ENCODE data around the gene PRXL2A. TPM values are rescaled to one million over a fixed set of nuclear protein-coding genes. Genes with fewer than 3 reads are reported as not detected.
"Not testable (repeated sequence)": the region's sequence is repeated elsewhere in the genome, so short reads cannot be mapped to it uniquely, and the experiment has no call there.

The PRXL2A gene
- total and polyA plus RNA-seq, 4 donors = 69.7 to 161 (median 137) TPM

GRCh38 chr10:80416479-80417098 is 8.2 kb downstream of the PRXL2A start:
- Histone ChIP-seq H3K36me3 (ENCODE audit: control insufficient read depth, insufficient read depth, low read length) (peaks cover 15% of the 10 kb centered on the region), H3K27me3 (ENCODE audit: control insufficient read depth, insufficient read depth, low read length) (no peaks in the 10 kb centered on the region), H3K27ac (ENCODE audit: low read depth, low read length) (peak overlapping the region; percentile 74), H3K9me3 (ENCODE audit: control insufficient read depth, insufficient read depth, low read length) (no peaks in the 10 kb centered on the region), H3K4me1 (ENCODE audit: control insufficient read depth, insufficient read depth, low read length) (peaks cover 43% of the 10 kb centered on the region), H3K4me3 (ENCODE audit: low read depth, low read length) (no peak overlapping the region)
- DNase-seq (ENCODE audit: low read depth in 4 of 6, low spot score in 6 of 6) = peak in 5 of 6 donors; percentile 48 to 87 (median 63)
- 42% methylated on average over 9 of the region's 15 CpGs for WGBS (ENCODE audit: insufficient coverage)

DNA sequence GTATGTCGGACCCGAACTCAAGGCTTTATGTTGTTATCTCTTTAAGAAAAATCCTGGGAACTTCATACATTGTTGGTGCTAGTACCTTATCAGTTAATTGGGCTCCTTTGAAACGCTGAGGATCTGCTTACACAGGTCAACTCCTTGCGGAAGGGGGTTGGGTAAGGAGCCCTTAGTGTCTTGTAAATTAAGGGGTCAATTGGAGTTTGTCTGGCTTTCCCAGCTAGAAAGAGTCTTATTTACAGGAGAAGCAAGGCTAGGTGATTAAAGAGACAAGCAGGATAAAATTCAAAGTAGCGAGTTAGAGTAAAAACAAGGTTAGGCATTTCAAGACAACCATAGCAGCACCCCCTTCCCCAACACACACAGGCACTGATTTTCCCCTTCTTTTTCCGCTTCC is 8.9 kb downstream of the PRXL2A start:
- no CpG with 5 or more reads among the region's 6 CpGs for WGBS (ENCODE audit: insufficient coverage)
- not testable (repeated sequence) for H3K4me3 ChIP-seq (ENCODE audit: low read depth, low read length); H3K9me3 ChIP-seq (ENCODE audit: control insufficient read depth, insufficient read depth, low read length); H3K27ac ChIP-seq (ENCODE audit: low read depth, low read length); H3K27me3 ChIP-seq (ENCODE audit: control insufficient read depth, insufficient read depth, low read length); DNase-seq (ENCODE audit: low read depth in 4 of 6, low spot score in 6 of 6)
- Histone ChIP-seq H3K36me3 (ENCODE audit: control insufficient read depth, insufficient read depth, low read length) (peaks cover 16% of the 10 kb centered on the region), H3K4me1 (ENCODE audit: control insufficient read depth, insufficient read depth, low read length) (peaks cover 38% of the 10 kb centered on the region)

DNA sequence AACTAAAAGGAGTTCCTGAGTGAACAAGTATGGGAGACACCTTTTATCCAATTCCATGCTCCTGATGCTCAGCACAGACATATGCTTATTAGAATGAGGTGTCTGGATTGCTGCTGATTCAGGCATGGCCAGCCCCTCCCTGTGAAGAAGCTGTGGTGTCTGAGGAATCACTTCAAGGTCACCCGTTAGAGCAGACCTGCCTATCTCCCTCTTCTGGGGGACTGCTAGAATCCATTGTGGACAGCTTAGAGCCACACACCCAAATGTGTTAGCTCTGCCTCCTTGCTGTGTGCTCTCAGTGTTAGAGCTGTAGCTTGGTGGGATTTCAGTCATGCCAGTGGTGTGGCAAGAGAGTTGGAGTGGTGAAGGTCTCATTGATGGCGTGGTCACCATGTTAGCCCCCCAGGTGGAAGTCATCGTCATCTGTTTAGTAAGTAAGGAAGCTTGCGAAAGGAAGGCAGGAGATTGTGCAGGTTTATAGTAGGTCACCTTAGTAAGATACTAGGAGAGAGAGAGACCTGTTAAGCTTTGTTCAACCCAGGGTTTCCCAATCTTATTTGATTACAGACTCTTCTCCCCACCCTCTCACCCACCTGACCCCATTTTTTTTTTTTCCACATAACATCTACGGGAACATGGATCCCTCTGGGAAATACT is 12.8 kb downstream of the PRXL2A start:
- no peaks in the 10 kb centered on the region for H3K27me3 ChIP-seq (ENCODE audit: control insufficient read depth, insufficient read depth, low read length)
- H3K36me3 ChIP-seq (ENCODE audit: control insufficient read depth, insufficient read depth, low read length) = peaks cover 32% of the 10 kb centered on the region
- H3K4me1 ChIP-seq (ENCODE audit: control insufficient read depth, insufficient read depth, low read length) = peaks cover 7% of the 10 kb centered on the region
- no peak for DNase-seq (ENCODE audit: low read depth in 4 of 6, low spot score in 6 of 6)
- no peak overlapping the region for H3K4me3 ChIP-seq (ENCODE audit: low read depth, low read length)
- no peaks in the 10 kb centered on the region for H3K9me3 ChIP-seq (ENCODE audit: control insufficient read depth, insufficient read depth, low read length)
- 79% methylated on average over 3 of the region's 5 CpGs for WGBS (ENCODE audit: insufficient coverage)
- no peak overlapping the region for H3K27ac ChIP-seq (ENCODE audit: low read depth, low read length)

- Histone ChIP-seq H3K4me1 (ENCODE audit: control insufficient read depth, insufficient read depth, low read length) (no peaks in the 10 kb centered on the region), H3K27me3 (ENCODE audit: control insufficient read depth, insufficient read depth, low read length) (no peaks in the 10 kb centered on the region), H3K27ac (ENCODE audit: low read depth, low read length) (no peak overlapping the region), H3K4me3 (ENCODE audit: low read depth, low read length) (no peak overlapping the region), H3K9me3 (ENCODE audit: control insufficient read depth, insufficient read depth, low read length) (no peaks in the 10 kb centered on the region), H3K36me3 (ENCODE audit: control insufficient read depth, insufficient read depth, low read length) (peaks cover 37% of the 10 kb centered on the region)
- DNase-seq (ENCODE audit: low read depth in 4 of 6, low spot score in 6 of 6) = no peak
- 100% methylated on average over 1 of the region's 8 CpGs for WGBS (ENCODE audit: insufficient coverage)
Measured at GRCh38 chr10:80421707-80422536, 13.6 kb downstream of the PRXL2A start.

DNA sequence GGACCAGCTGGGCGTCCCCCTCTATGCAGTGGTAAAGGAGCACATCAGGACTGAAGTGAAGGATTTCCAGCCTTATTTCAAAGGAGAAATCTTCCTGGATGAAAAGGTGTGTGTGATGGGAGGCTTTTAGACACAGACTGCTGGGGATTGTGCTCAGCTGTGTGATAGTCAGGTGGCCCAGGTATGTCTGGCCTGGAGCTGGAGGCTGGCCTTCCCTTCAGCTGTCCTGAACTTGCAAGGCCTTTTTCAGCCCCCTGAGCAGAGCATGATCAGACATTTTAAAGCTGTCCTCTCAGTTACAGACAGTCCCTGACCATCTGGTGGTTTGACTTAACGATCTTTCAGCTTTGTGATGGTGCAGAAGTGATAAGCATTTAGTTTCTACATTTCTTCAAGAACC is 17.6 kb downstream of the PRXL2A start:
- Histone ChIP-seq H3K27me3 (ENCODE audit: control insufficient read depth, insufficient read depth, low read length) (no peaks in the 10 kb centered on the region), H3K36me3 (ENCODE audit: control insufficient read depth, insufficient read depth, low read length) (peaks cover 64% of the 10 kb centered on the region)
- no peak for DNase-seq (ENCODE audit: low read depth in 4 of 6, low spot score in 6 of 6)

GRCh38 chr10:80427541-80427940 is 19.2 kb downstream of the PRXL2A start:
- 100% methylated on average over 2 of the region's 2 CpGs for WGBS (ENCODE audit: insufficient coverage)
- no peaks in the 10 kb centered on the region for H3K9me3 ChIP-seq (ENCODE audit: control insufficient read depth, insufficient read depth, low read length)
- H3K27me3 ChIP-seq (ENCODE audit: control insufficient read depth, insufficient read depth, low read length) = no peaks in the 10 kb centered on the region
- no peak overlapping the region for H3K27ac ChIP-seq (ENCODE audit: low read depth, low read length)
- H3K4me1 ChIP-seq (ENCODE audit: control insufficient read depth, insufficient read depth, low read length) = no peaks in the 10 kb centered on the region
- DNase-seq (ENCODE audit: low read depth in 4 of 6, low spot score in 6 of 6) = no peak
- H3K36me3 ChIP-seq (ENCODE audit: control insufficient read depth, insufficient read depth, low read length) = peaks cover 62% of the 10 kb centered on the region
- H3K4me3 ChIP-seq (ENCODE audit: low read depth, low read length) = no peak overlapping the region

More for the DNA sequence above, 17.6 kb downstream of the PRXL2A start:
- WGBS (ENCODE audit: insufficient coverage) = 100% methylated on average over 1 of the region's 2 CpGs
- Histone ChIP-seq H3K9me3 (ENCODE audit: control insufficient read depth, insufficient read depth, low read length) (no peaks in the 10 kb centered on the region), H3K27ac (ENCODE audit: low read depth, low read length) (no peak overlapping the region), H3K4me1 (ENCODE audit: control insufficient read depth, insufficient read depth, low read length) (no peaks in the 10 kb centered on the region), H3K4me3 (ENCODE audit: low read depth, low read length) (no peak overlapping the region)

- Histone ChIP-seq H3K9me3 (ENCODE audit: control insufficient read depth, insufficient read depth, low read length) (no peaks in the 10 kb centered on the region), H3K4me1 (ENCODE audit: control insufficient read depth, insufficient read depth, low read length) (no peaks in the 10 kb centered on the region), H3K27ac (ENCODE audit: low read depth, low read length) (no peak overlapping the region), H3K27me3 (ENCODE audit: control insufficient read depth, insufficient read depth, low read length) (no peaks in the 10 kb centered on the region), H3K36me3 (ENCODE audit: control insufficient read depth, insufficient read depth, low read length) (peaks cover 56% of the 10 kb centered on the region), H3K4me3 (ENCODE audit: low read depth, low read length) (no peak overlapping the region)
- DNase-seq (ENCODE audit: low read depth in 4 of 6, low spot score in 6 of 6) = no peak
- 73% methylated on average over 5 of the region's 9 CpGs for WGBS (ENCODE audit: insufficient coverage)
Measured at GRCh38 chr10:80429521-80429973, 21.2 kb downstream of the PRXL2A start.

- peaks cover 30% of the 10 kb centered on the region for H3K36me3 ChIP-seq (ENCODE audit: control insufficient read depth, insufficient read depth, low read length)
- H3K9me3 ChIP-seq (ENCODE audit: control insufficient read depth, insufficient read depth, low read length) = no peaks in the 10 kb centered on the region
- no peak overlapping the region for H3K4me3 ChIP-seq (ENCODE audit: low read depth, low read length)
- H3K27me3 ChIP-seq (ENCODE audit: control insufficient read depth, insufficient read depth, low read length) = no peaks in the 10 kb centered on the region
- no peak overlapping the region for H3K27ac ChIP-seq (ENCODE audit: low read depth, low read length)
- WGBS (ENCODE audit: insufficient coverage) = 92% methylated on average over 3 of the region's 3 CpGs
- H3K4me1 ChIP-seq (ENCODE audit: control insufficient read depth, insufficient read depth, low read length) = no peaks in the 10 kb centered on the region
- DNase-seq (ENCODE audit: low read depth in 4 of 6, low spot score in 6 of 6) = no peak
Measured at GRCh38 chr10:80433134-80433533, 24.8 kb downstream of the PRXL2A start.

DNA sequence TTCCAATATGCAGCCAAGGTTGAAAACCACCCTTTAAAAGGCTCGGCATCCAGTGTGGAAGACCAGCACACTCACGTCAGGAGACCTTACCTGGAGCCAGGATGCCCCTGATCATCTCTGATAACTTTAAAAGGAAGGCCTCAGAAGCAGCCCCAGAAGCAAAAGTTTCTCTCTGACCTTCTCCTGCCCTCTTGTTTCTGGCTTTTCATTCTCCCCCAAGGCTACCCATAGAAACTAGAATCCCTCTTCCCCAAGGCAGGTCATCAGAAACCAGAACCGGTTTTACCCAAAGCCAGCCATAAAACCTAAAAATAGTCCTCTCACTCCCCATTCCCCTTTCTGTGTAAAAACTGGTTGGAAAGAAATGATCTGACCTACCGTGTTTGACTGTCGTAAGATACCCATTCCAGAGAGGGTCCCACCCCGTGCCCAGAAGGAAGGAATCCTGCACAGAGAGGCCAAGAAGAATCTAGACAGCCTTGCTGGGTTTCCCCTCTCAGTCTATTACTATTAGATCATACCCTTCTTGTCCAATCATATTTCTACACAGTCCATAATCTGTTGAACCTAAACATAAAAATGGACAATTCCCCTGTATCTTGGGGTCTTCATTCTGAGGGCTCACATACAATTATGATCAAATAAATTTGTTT is 28.2 kb downstream of the PRXL2A start:
- no peaks in the 10 kb centered on the region for H3K27me3 ChIP-seq (ENCODE audit: control insufficient read depth, insufficient read depth, low read length)
- H3K4me1 ChIP-seq (ENCODE audit: control insufficient read depth, insufficient read depth, low read length) = no peaks in the 10 kb centered on the region
- H3K27ac ChIP-seq (ENCODE audit: low read depth, low read length) = no peak overlapping the region
- no peak for DNase-seq (ENCODE audit: low read depth in 4 of 6, low spot score in 6 of 6)
- peaks cover 6% of the 10 kb centered on the region for H3K36me3 ChIP-seq (ENCODE audit: control insufficient read depth, insufficient read depth, low read length)
- H3K4me3 ChIP-seq (ENCODE audit: low read depth, low read length) = no peak overlapping the region
- 38% methylated on average over 3 of the region's 6 CpGs for WGBS (ENCODE audit: insufficient coverage)
- no peaks in the 10 kb centered on the region for H3K9me3 ChIP-seq (ENCODE audit: control insufficient read depth, insufficient read depth, low read length)

Data from spinal cord (tissue), 10 donors.